ENCODE data around the gene CYP39A1.

The CYP39A1 gene

GRCh38 chr6:46509981-46510510 is 142.6 kb downstream of the CYP39A1 start:
- DNase-seq, result no peak

GRCh38 chr6:46509063-46509462 is 143.6 kb downstream of the CYP39A1 start:
- DNase-seq, result no peak

- no peak for DNase-seq
Observed at GRCh38 chr6:46507426-46507825, 145.2 kb downstream of the CYP39A1 start.

GRCh38 chr6:46505693-46506512 is 146.7 kb downstream of the CYP39A1 start:
- DNase-seq, result no peak

- DNase-seq, result no peak
Observed at GRCh38 chr6:46504242-46504641, 148.4 kb downstream of the CYP39A1 start.

- no peak for DNase-seq
Observed at GRCh38 chr6:46502486-46503119, 150.0 kb downstream of the CYP39A1 start.

- DNase-seq, result no peak
Observed at GRCh38 chr6:46501136-46502089, 151.2 kb downstream of the CYP39A1 start.

- DNase-seq, result no peak
Observed at GRCh38 chr6:46500382-46500781, 152.2 kb downstream of the CYP39A1 start.

Data from stimulated activated naive CD4-positive, alpha-beta T cell (primary cell).